GM12878 (cell line): Measurements from ENCODE around the gene DYNLT5. TPM values are rescaled to one million over a fixed set of nuclear protein-coding genes. Genes with fewer than 3 reads are reported as not detected.
A peak's percentile ranks its signal among the peaks of the same experiment; 100 is the strongest.

Experiments
- ATAC-seq: fragments of 200-7000 bp; cut with Tn5 transposase; 3 replicates; pipeline ENCODE4 v1.9.1; 2020; ENCODE audit warnings: mild to moderate bottlenecking, moderate library complexity
- BruUV-seq: library from RNA; stranded (reverse); fragments of 400-500 nt; replicated peaks from 2 replicates; lab custom pipeline; 2021; lab: Mats Ljungman, UMichigan
- CTCF ChIA-PET: fragments of 300-600 bp; sonication (Branson Sonifier 250); formaldehyde crosslinking; extraction: SDS; loops from one replicate; lab custom pipeline; 2021; ENCODE audit warnings: inconsistent platforms; lab: Yijun Ruan, JAX
- POLR2A ChIA-PET: fragments of 350-600 bp; formaldehyde crosslinking; extraction: SDS; loops from one replicate; lab custom pipeline; 2021; ENCODE audit warnings: inconsistent platforms; lab: Charles Lee
- RAD21 ChIA-PET: fragments of 300-600 bp; sonication (Branson Sonifier 250); formaldehyde crosslinking; loops from one replicate; lab custom pipeline; 2023; ENCODE audit warnings: antibody characterized with exemption; ENCODE audit not compliant: unreplicated experiment; lab: Charles Lee
- SMC1A ChIA-PET: fragments of 300-600 bp; sonication (Branson Sonifier 250); formaldehyde crosslinking; loops from one replicate; lab custom pipeline; 2023; ENCODE audit not compliant: unreplicated experiment, uncharacterized antibody; lab: Charles Lee
- DNase-seq: peaks from one replicate; pipeline ENCODE4 v3.0.0-alpha.2; 2011; ENCODE audit warnings: low read depth, low spot score
- FAIRE-seq: peaks from 3 replicates; lab custom pipeline; 2011; peaks lifted over from hg19 to GRCh38; lab: Jason Lieb, UNC
- H2AFZ ChIP-seq: 2 replicates; pipeline ENCODE4 v1.6.0; 2011; ENCODE audit warnings: low read depth, low read length, control low read depth; ENCODE audit not compliant: control insufficient read depth
- H3K27ac ChIP-seq: 2 replicates; pipeline ENCODE4 v1.5.1; 2011; ENCODE audit warnings: control low read depth; ENCODE audit not compliant: control insufficient read depth, insufficient read depth
- H3K27me3 ChIP-seq, 2 experiments: replicated peaks in 1 of 2; 2 replicates each; pipeline versions ENCODE4 v1.6.0 to v1.6.1; 2011; ENCODE audit warnings: low read length in 1 of 2; ENCODE audit not compliant: control insufficient read depth in 2 of 2, insufficient read depth in 2 of 2
- H3K36me3 ChIP-seq, 2 experiments: 2 replicates each; pipeline ENCODE4 v1.5.1; 2011; ENCODE audit warnings: low read length in 1 of 2; ENCODE audit not compliant: control insufficient read depth in 2 of 2, insufficient read depth in 2 of 2
- H3K4me1 ChIP-seq: 2 replicates; pipeline ENCODE4 v1.6.1; 2011; ENCODE audit warnings: mild to moderate bottlenecking, low read length, moderate library complexity, mixed read lengths; ENCODE audit not compliant: control insufficient read depth, insufficient read depth
- H3K4me2 ChIP-seq: 2 replicates; pipeline ENCODE4 v1.6.0; 2011; ENCODE audit warnings: control low read depth; ENCODE audit not compliant: control insufficient read depth, insufficient read depth
- H3K4me3 ChIP-seq: fragments of 200-600 bp; sonication (generic); 2 replicates; pipeline ENCODE4 v1.5.1; 2016
- H3K79me2 ChIP-seq: 2 replicates; pipeline ENCODE4 v1.6.0; 2011; ENCODE audit warnings: low read length; ENCODE audit not compliant: control insufficient read depth, insufficient read depth
- H3K9ac ChIP-seq: 2 replicates; pipeline ENCODE4 v1.8.0; 2011; ENCODE audit warnings: low read length, control low read depth, mixed read lengths; ENCODE audit not compliant: control insufficient read depth, insufficient read depth
- H3K9me3 ChIP-seq: replicated peaks from 3 replicates; pipeline ENCODE4 v1.5.1; 2011; ENCODE audit warnings: mild to moderate bottlenecking, low read length; ENCODE audit not compliant: control insufficient read depth, insufficient read depth
- H4K20me1 ChIP-seq: 2 replicates; pipeline ENCODE4 v1.6.0; 2011; ENCODE audit not compliant: control insufficient read depth, insufficient read depth
- CHD1 ChIP-seq: IDR thresholded peaks from 2 replicates; pipeline ENCODE4 v1.6.1; 2012; ENCODE audit warnings: low read depth, low read length, improper control_type of control experiment
- FOS ChIP-seq: IDR thresholded peaks from 3 replicates; pipeline ENCODE4 v1.6.1; 2011; ENCODE audit warnings: borderline replicate concordance; ENCODE audit not compliant: insufficient read length; ENCODE audit errors: extremely low read depth
- NR2C2 ChIP-seq: IDR thresholded peaks from 2 replicates; pipeline ENCODE4 v1.6.1; 2011; ENCODE audit warnings: borderline replicate concordance, low read depth; ENCODE audit not compliant: control insufficient read depth, insufficient read length
- TAF1 ChIP-seq: IDR thresholded peaks from 2 replicates; pipeline ENCODE4 v1.6.1; 2011; ENCODE audit warnings: mild to moderate bottlenecking, low read depth, low read length, borderline replicate concordance
- WGBS: methylation state at CpG from one replicate; pipeline ENCODE4 v1.1.6; 2016; ENCODE audit warnings: low lambda C conversion rate; ENCODE audit not compliant: insufficient replicate concordance, insufficient coverage; ENCODE audit errors: missing lambda C conversion rate; 5-methylcytosine and 5-hydroxymethylcytosine counted together
- in situ Hi-C: fragments of 300-500 bp; cut with MboI; formaldehyde crosslinking; loops from 9 replicates; pipeline ENCODE4 v1.14.3; 2018; ENCODE audit warnings: mixed read lengths
- intact Hi-C: fragments of 100-400 bp; cut with micrococcal nuclease; formaldehyde crosslinking; loops from one replicate; pipeline ENCODE4 v1.14.2; 2022; ENCODE audit not compliant: unreplicated experiment
- polyA plus RNA-seq, 11 experiments: library from polyadenylated mRNA; depleted of rRNA in 4 of 11; unstranded in 6 of 11; stranded (reverse) in 5 of 11; fragments of >200 nt; fragmentation: Nextera tagmentation in 4 of 11; fragmentation: Illumina TruSeq in 1 of 11; extraction: Ambion mirVana in 4 of 11; extraction: Trizol in 1 of 11; gene quantifications; 1 replicate in 1 of 11; 2 replicates in 10 of 11; pipeline versions ENCODE4 v1.2.1 to v1.2.3, GENCODE V29; 2011 to 2016; ENCODE audit warnings: inconsistent platforms in 2 of 11, missing spikeins in 2 of 11, low read depth in 1 of 11
- total RNA-seq, 4 experiments: library from RNA; depleted of rRNA in 3 of 4; stranded (reverse); fragments of >200 nt in 3 of 4; fragmentation: Illumina TruSeq in 1 of 4; extraction: Trizol in 1 of 4; gene quantifications; 2 replicates each; pipeline versions ENCODE4 v1.2.1 to v1.2.3, GENCODE V29; 2013 to 2021
- TF ChIP-seq, protein P1 (sequence below): IDR thresholded peaks from 2 replicates; pipeline ENCODE4 v1.6.1; 2011; ENCODE audit warnings: mild to moderate bottlenecking, low read depth, low read length, moderate library complexity; ENCODE audit not compliant: insufficient replicate concordance

DYNLT5 gene
- total and polyA plus RNA-seq, 10 of the 15 experiments (the other 5 are each of a cell fraction or from before 2014, with no cell fraction given), result not detected

DNA sequence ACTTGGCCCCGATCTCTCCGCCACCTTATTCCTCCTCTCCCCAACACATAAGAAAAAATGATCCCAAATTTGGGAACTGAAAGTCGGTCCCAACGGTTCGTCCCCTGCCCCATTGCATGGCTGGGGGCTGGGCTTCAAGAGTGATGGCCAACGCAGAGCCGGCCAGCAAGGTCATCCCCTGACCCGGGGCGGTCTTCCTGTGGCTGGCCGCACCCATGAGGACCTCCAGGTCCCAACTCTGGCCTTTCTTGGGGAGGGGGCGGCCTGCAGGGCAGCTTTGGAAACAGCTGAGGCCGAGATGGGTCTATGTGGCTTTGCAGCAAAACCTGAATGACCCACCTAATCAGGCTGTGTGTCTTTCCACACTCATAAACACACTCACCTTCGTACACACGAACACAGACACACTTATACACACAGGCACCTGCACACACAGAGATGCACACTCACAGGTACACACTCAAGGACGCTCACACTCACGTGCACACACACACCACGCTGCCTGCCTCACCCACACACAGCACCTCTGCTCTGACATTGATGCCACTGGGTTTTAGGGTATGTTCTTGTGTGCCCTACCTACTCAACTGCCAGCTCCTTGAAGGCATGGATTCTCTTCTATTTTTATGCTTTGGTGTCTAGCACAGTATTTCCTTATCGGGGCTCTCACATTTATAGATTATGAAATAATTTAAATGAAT is 562 bp downstream of the DYNLT5 start:
- ChIA-PET RAD21 (interaction anchor here (0.9 kb wide), 1 partner anchor 24 kb away, joined by 4 read pairs; no protein-coding TSS in a partner anchor), SMC1A (interaction anchor here (0.9 to 1.3 kb wide), 2 partner anchors 13 to 51 kb away, joined by 3 read pairs; no protein-coding TSS in a partner anchor), CTCF (no interaction called here), POLR2A (no interaction called here)
- peaks cover 4% of the 10 kb centered on the region for H3K4me1 ChIP-seq
- H3K36me3 ChIP-seq, result no peaks in the 10 kb centered on the region
- H3K27ac ChIP-seq, result no peak overlapping the region
- intact Hi-C loops (no loop called here), in situ Hi-C loops (loop anchor here (25.0 kb wide), 1 partner anchor 734 kb away; no protein-coding TSS in a partner anchor)
- FAIRE-seq, result no peak
- H3K79me2 ChIP-seq, result no peaks in the 10 kb centered on the region
- ATAC-seq, result no peak
- no peaks in the 10 kb centered on the region for H3K9me3 ChIP-seq
- H4K20me1 ChIP-seq, result no peaks in the 10 kb centered on the region
- 35% methylated on average over 18 of the region's 18 CpGs for WGBS
- no peak overlapping the region for H2AFZ ChIP-seq
- BruUV-seq, result no TSS peak
- no peak overlapping the region for H3K4me3 ChIP-seq
- peaks cover 6 to 13% of the 10 kb centered on the region in 2 experiments; a peak in 3 of 4 replicates for H3K27me3 ChIP-seq
- peak overlapping the region; percentile 35; the same call in 1 of the 2 replicates for H3K4me2 ChIP-seq
- no peak overlapping the region for H3K9ac ChIP-seq
- DNase-seq, result no peak
- TF ChIP-seq TAF1 (no peak), NR2C2 (no peak), FOS (no peak), CHD1 (no peak)
- TF ChIP-seq, protein P1, sequence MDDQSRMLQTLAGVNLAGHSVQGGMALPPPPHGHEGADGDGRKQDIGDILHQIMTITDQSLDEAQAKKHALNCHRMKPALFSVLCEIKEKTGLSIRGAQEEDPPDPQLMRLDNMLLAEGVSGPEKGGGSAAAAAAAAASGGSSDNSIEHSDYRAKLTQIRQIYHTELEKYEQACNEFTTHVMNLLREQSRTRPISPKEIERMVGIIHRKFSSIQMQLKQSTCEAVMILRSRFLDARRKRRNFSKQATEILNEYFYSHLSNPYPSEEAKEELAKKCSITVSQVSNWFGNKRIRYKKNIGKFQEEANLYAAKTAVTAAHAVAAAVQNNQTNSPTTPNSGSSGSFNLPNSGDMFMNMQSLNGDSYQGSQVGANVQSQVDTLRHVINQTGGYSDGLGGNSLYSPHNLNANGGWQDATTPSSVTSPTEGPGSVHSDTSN, result no peak
